Activated naive CD8-positive, alpha-beta T cell treated with anti-CD3 and anti-CD28 coated beads, Interleukin-2, amount 50 U/mL, for 24 hours (primary cell): ENCODE results near the gene TTC7B.

ENCODE experiments used
- ATAC-seq: fragments of 150-1000 bp; cut with Tn5 transposase; one replicate; pipeline ENCODE4 v1.10.0; 2021
- DNase-seq: peaks from one replicate; pipeline ENCODE4 v3.0.0; 2021
- H3K27ac Mint-ChIP-seq: one replicate; pipeline ENCODE4 v1.8.0; 2021; ENCODE audit warnings: mild to moderate bottlenecking, mixed read lengths
- H3K27me3 Mint-ChIP-seq: one replicate; pipeline ENCODE4 v1.8.0; 2021; ENCODE audit warnings: mixed read lengths
- H3K36me3 Mint-ChIP-seq: one replicate; pipeline ENCODE4 v1.8.0; 2021; ENCODE audit warnings: low read depth, mixed read lengths
- H3K4me1 Mint-ChIP-seq: one replicate; pipeline ENCODE4 v1.8.0; 2021; ENCODE audit warnings: mixed read lengths
- H3K4me3 Mint-ChIP-seq: one replicate; pipeline ENCODE4 v1.8.0; 2021; ENCODE audit warnings: mild to moderate bottlenecking, moderate library complexity, mixed read lengths
- H3K9me3 Mint-ChIP-seq: one replicate; pipeline ENCODE4 v1.8.0; 2021; ENCODE audit warnings: mixed read lengths

The TTC7B gene

DNA sequence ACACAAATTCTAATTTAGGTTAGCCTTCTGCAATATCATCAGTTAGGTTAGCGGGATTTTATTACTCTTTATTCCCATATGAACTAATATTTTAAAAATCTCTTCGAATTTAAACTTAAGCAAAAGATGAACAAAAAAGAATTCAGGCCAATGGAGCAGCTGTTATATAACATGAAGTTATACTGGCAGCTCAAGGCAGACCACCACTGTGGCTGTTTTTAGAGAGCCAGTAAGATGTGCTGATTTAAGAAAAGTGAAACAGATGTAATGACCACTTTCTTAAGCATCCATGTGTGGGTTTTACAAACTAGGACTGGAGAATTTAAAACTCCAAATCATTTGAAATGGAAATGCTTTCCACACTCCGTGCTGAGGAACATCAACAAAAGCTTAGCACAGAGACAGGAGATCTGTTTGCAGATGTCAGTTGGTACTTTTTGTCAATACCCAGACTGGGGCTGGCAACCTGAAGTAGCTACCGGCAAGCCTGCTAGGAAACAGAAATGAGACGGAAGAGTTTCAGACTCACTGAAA lies 164.9 kb downstream of the TTC7B start:
- Mint-ChIP-seq H3K27me3 (no peaks in the 10 kb centered on the region), H3K36me3 (no peaks in the 10 kb centered on the region), H3K4me1 (no peaks in the 10 kb centered on the region), H3K4me3 (no peak overlapping the region), H3K9me3 (no peaks in the 10 kb centered on the region), H3K27ac (no peak overlapping the region)
- ATAC-seq: no peak
- DNase-seq: no peak

- H3K36me3 Mint-ChIP-seq: no peaks in the 10 kb centered on the region
- no peak for ATAC-seq
- DNase-seq: no peak
- H3K4me3 Mint-ChIP-seq: no peak overlapping the region
- H3K4me1 Mint-ChIP-seq: no peaks in the 10 kb centered on the region
- no peaks in the 10 kb centered on the region for H3K27me3 Mint-ChIP-seq
- H3K9me3 Mint-ChIP-seq: no peaks in the 10 kb centered on the region
- no peak overlapping the region for H3K27ac Mint-ChIP-seq
Measured at GRCh38 chr14:90649557-90650135, 166.6 kb downstream of the TTC7B start.

GRCh38 chr14:90649083-90649482 lies 167.1 kb downstream of the TTC7B start:
- no peaks in the 10 kb centered on the region for H3K9me3 Mint-ChIP-seq
- ATAC-seq: no peak
- no peaks in the 10 kb centered on the region for H3K4me1 Mint-ChIP-seq
- H3K27ac Mint-ChIP-seq: no peak overlapping the region
- DNase-seq: no peak
- no peaks in the 10 kb centered on the region for H3K36me3 Mint-ChIP-seq
- H3K27me3 Mint-ChIP-seq: no peaks in the 10 kb centered on the region
- H3K4me3 Mint-ChIP-seq: no peak overlapping the region

- Mint-ChIP-seq H3K36me3 (no peaks in the 10 kb centered on the region), H3K9me3 (no peaks in the 10 kb centered on the region), H3K4me1 (no peaks in the 10 kb centered on the region), H3K4me3 (no peak overlapping the region), H3K27ac (no peak overlapping the region), H3K27me3 (no peaks in the 10 kb centered on the region)
- DNase-seq (no peak), ATAC-seq (no peak)
Measured at GRCh38 chr14:90648421-90648820, 167.8 kb downstream of the TTC7B start.

GRCh38 chr14:90647473-90648005 lies 168.7 kb downstream of the TTC7B start:
- H3K36me3 Mint-ChIP-seq: no peaks in the 10 kb centered on the region
- H3K27me3 Mint-ChIP-seq: no peaks in the 10 kb centered on the region
- H3K9me3 Mint-ChIP-seq: no peaks in the 10 kb centered on the region
- no peak overlapping the region for H3K27ac Mint-ChIP-seq
- no peak for ATAC-seq
- no peak for DNase-seq
- H3K4me3 Mint-ChIP-seq: no peak overlapping the region
- H3K4me1 Mint-ChIP-seq: no peaks in the 10 kb centered on the region

DNA sequence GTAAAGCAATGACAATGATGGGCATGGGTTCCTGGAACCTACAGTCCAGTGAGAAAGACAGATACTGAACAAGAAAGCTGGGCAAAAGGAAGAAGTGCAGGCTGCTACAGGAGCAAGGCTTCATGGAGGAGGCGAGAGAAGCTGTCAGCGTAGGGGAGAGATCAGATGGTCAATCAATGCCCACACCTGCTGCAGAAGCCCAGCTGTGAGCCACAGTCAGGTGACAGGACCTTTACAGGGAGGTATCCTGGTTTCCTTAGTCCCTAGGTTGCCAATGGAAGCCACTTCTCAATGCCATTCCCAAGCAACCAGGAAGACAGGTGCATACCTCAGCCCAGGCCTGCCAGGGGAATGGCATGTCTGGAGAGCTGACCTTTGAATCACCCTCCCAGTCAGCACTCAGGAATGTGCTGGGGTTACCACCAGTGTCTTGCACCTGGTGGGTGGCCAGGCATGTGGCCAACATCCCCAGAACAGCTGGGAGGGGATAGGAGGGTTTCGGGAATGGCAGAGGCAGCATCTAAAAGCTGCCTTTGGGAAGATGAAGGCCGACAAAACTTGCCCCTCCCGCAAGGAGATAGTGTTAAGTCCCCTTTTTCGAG lies 170.3 kb downstream of the TTC7B start:
- no peak overlapping the region for H3K4me3 Mint-ChIP-seq
- ATAC-seq (no peak), DNase-seq (no peak)
- H3K4me1 Mint-ChIP-seq: no peaks in the 10 kb centered on the region
- H3K27ac Mint-ChIP-seq: no peak overlapping the region
- H3K27me3 Mint-ChIP-seq: no peaks in the 10 kb centered on the region
- H3K36me3 Mint-ChIP-seq: no peaks in the 10 kb centered on the region
- H3K9me3 Mint-ChIP-seq: no peaks in the 10 kb centered on the region

- H3K4me3 Mint-ChIP-seq: no peak overlapping the region
- ATAC-seq (no peak), DNase-seq (no peak)
- H3K27ac Mint-ChIP-seq: no peak overlapping the region
- H3K36me3 Mint-ChIP-seq: no peaks in the 10 kb centered on the region
- H3K4me1 Mint-ChIP-seq: no peaks in the 10 kb centered on the region
- no peaks in the 10 kb centered on the region for H3K9me3 Mint-ChIP-seq
- no peaks in the 10 kb centered on the region for H3K27me3 Mint-ChIP-seq
Measured at GRCh38 chr14:90644882-90645281, 171.3 kb downstream of the TTC7B start.

DNA sequence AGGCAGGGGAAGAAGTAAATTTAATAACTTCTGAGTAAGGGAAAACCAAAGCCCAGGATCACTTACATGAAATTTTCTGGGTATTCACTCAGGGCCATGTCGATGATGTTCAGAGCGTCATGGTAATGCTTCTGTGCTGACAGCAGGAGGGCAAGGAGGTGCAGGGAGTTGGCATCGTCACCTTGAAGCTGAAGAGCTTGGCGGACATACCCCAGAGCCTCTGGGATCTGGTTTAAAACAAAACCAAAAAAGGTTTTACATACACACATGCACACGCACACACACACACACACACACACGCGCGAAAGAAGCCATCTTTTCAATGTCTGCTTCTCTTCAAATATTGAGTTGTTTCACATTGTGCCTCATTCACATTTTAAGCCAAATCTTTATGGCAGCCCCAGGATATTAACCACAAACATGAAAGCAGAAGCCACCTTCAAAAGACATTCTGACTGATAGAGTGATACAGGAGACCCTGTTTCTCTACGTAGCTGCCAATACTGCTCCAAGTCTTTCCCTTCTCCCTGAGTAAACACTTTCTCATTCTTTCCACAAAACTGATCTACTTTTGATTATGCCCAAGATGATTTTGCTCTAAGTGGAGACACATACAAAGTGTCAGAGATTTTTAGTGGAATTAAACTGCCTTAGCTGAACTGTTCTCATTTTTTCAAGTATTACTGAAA lies 172.1 kb downstream of the TTC7B start:
- no peak overlapping the region for H3K4me3 Mint-ChIP-seq
- H3K9me3 Mint-ChIP-seq: no peaks in the 10 kb centered on the region
- DNase-seq: no peak
- H3K4me1 Mint-ChIP-seq: no peaks in the 10 kb centered on the region
- H3K36me3 Mint-ChIP-seq: no peaks in the 10 kb centered on the region
- no peaks in the 10 kb centered on the region for H3K27me3 Mint-ChIP-seq
- ATAC-seq: no peak
- no peak overlapping the region for H3K27ac Mint-ChIP-seq

DNA sequence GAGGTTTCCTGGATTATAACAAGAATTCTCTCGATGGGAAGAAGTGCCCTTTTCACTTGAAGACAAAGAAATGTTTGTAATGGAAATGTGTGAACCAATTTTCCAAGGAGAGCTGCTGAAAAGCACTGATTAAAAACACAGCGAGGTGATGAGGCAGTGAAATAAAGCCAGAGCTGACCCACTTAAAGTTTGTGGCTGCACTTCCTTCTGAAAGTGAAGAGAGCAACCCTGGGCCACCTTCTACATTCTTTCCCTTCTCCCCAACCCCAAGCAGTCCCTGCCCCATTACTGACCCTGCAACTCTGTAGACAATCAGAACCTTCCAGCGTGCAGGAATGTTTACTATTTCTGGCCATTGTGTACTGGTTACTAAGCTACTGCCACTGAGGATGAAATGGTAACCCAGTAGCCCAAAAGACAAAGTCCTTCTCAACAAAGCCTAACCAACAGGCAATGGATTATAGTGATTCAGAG lies 173.9 kb downstream of the TTC7B start:
- Mint-ChIP-seq H3K4me1 (no peaks in the 10 kb centered on the region), H3K9me3 (no peaks in the 10 kb centered on the region)

GRCh38 chr14:90641615-90642243 lies 174.5 kb downstream of the TTC7B start:
- Mint-ChIP-seq H3K4me1 (no peaks in the 10 kb centered on the region), H3K9me3 (no peaks in the 10 kb centered on the region), H3K27me3 (no peaks in the 10 kb centered on the region), H3K27ac (no peak overlapping the region), H3K36me3 (no peaks in the 10 kb centered on the region), H3K4me3 (no peak overlapping the region)
- DNase-seq (no peak), ATAC-seq (no peak)

More for the DNA sequence above, 173.9 kb downstream of the TTC7B start:
- H3K4me3 Mint-ChIP-seq: no peak overlapping the region
- no peaks in the 10 kb centered on the region for H3K36me3 Mint-ChIP-seq
- no peaks in the 10 kb centered on the region for H3K27me3 Mint-ChIP-seq
- ATAC-seq (no peak), DNase-seq (no peak)
- no peak overlapping the region for H3K27ac Mint-ChIP-seq

DNA sequence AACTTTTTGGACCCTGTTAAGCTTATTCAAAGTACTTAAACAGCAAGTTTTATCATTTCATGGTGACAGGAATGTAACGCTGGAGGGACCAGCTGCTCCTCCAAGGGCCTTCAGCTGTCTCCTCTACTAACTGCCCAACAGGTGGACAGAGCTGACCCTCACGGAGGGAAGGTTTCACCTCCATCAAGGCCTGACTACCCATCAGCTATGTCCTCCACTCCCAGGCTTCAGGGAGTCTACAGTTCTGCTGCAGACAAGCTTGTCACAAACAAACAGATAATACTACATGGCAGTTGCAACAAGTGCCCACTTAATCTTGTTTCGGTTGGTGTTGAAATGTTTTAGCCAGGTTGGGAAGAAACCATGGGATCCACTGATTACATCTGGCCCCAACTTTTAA lies 175.1 kb downstream of the TTC7B start:
- H3K27ac Mint-ChIP-seq: no peak overlapping the region
- H3K27me3 Mint-ChIP-seq: no peaks in the 10 kb centered on the region
- H3K4me3 Mint-ChIP-seq: no peak overlapping the region
- DNase-seq (no peak), ATAC-seq (no peak)
- H3K9me3 Mint-ChIP-seq: no peaks in the 10 kb centered on the region
- H3K4me1 Mint-ChIP-seq: no peaks in the 10 kb centered on the region
- H3K36me3 Mint-ChIP-seq: no peaks in the 10 kb centered on the region

GRCh38 chr14:90639641-90640040 lies 176.6 kb downstream of the TTC7B start:
- no peaks in the 10 kb centered on the region for H3K9me3 Mint-ChIP-seq
- no peaks in the 10 kb centered on the region for H3K27me3 Mint-ChIP-seq
- no peak overlapping the region for H3K4me3 Mint-ChIP-seq
- no peaks in the 10 kb centered on the region for H3K36me3 Mint-ChIP-seq
- no peaks in the 10 kb centered on the region for H3K4me1 Mint-ChIP-seq
- no peak for ATAC-seq
- DNase-seq: no peak
- no peak overlapping the region for H3K27ac Mint-ChIP-seq

GRCh38 chr14:90632871-90633270 lies 183.4 kb downstream of the TTC7B start:
- Mint-ChIP-seq H3K9me3 (no peaks in the 10 kb centered on the region), H3K27ac (no peak overlapping the region), H3K4me3 (no peak overlapping the region), H3K4me1 (peaks cover 6% of the 10 kb centered on the region), H3K36me3 (no peaks in the 10 kb centered on the region), H3K27me3 (no peaks in the 10 kb centered on the region)
- DNase-seq (no peak), ATAC-seq (no peak)

DNA sequence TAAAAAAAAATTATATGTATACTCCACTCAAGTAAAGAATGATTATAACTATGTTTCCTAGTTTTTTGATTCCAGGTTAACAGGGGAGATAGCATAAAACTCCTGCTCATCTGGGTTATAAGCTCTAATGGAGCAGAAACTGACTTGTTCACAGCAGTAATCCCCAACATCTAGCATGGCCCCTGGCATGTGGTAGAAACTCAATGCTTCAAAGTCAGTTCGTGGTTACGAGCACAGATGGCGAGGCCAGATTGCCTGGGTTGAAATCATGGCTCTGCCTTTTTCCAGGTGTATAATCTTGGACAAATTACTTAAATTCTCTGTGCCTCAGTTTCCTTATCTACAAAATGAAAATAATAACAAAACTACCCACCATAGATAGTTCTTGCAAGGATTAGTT lies 183.8 kb downstream of the TTC7B start:
- Mint-ChIP-seq H3K27me3 (no peaks in the 10 kb centered on the region), H3K9me3 (no peaks in the 10 kb centered on the region), H3K36me3 (no peaks in the 10 kb centered on the region), H3K27ac (no peak overlapping the region), H3K4me3 (no peak overlapping the region), H3K4me1 (peaks cover 6% of the 10 kb centered on the region)
- DNase-seq (no peak), ATAC-seq (no peak)
